ENCODE measurements around the gene GAGE13.
"Not testable (repeated sequence)": the region's sequence is repeated elsewhere in the genome, so short reads cannot be mapped to it uniquely, and the experiment has no call there.

GAGE13 gene

GRCh38 chrX:49292400-49293362, 38.7 kb upstream of the GAGE13 start:
- H3K4me3 ChIP-seq = no peak overlapping the region
- H3K9me3 ChIP-seq (replicated peaks in 1 of 11) = no peaks in the 10 kb centered on the region
- peaks cover 61 to 96% (median 88%) of the 10 kb centered on the region in 11 experiments for H3K27me3 ChIP-seq
- no peak for TF ChIP-seq Cebpa-rat (IDR thresholded peaks at IDR 0.05)
- peaks cover 0 to 11% (median 0%) of the 10 kb centered on the region in 11 experiments; a peak in 4 of 22 replicates for H4K20me1 ChIP-seq
- peak overlapping the region in 2 of 11 experiments; percentile 6 to 11; a peak in 1 of 22 replicates for H3K4me2 ChIP-seq
- H3K27ac ChIP-seq = no peak overlapping the region
- no peak overlapping the region for H3K9ac ChIP-seq
- H3K4me1 ChIP-seq = peaks cover 0 to 4% (median 0%) of the 10 kb centered on the region in 10 experiments; a peak in 1 of 20 replicates
- H3K36me3 ChIP-seq = no peaks in the 10 kb centered on the region

- peaks cover 71 to 96% (median 85%) of the 10 kb centered on the region in 11 experiments for H3K27me3 ChIP-seq
- H3K9ac ChIP-seq = not testable (repeated sequence)
These were observed 32.1 kb upstream of the GAGE13 start for GRCh38 chrX:49299293-49299692.

GRCh38 chrX:49300703-49301102, 30.7 kb upstream of the GAGE13 start:
- no peak overlapping the region for H3K27ac ChIP-seq
- H3K4me2 ChIP-seq = no peak overlapping the region

More at GRCh38 chrX:49299293-49299692, 32.1 kb upstream of the GAGE13 start:
- H3K36me3 ChIP-seq; H3K4me1 ChIP-seq; H3K4me3 ChIP-seq; H4K20me1 ChIP-seq; H3K27ac ChIP-seq; H3K4me2 ChIP-seq; H3K9me3 ChIP-seq (replicated peaks in 1 of 11): not testable (repeated sequence)

GRCh38 chrX:49303346-49303745, 28.0 kb upstream of the GAGE13 start, which contains the start of gene GAGE10:
Gene GAGE10, plus strand, starts transcription at chrX:49303646. Its CDS starts 1,214 bp downstream, at chrX:49304860.
- no peaks in the 10 kb centered on the region for H3K9me3 ChIP-seq (replicated peaks in 1 of 11)
- H3K36me3 ChIP-seq = no peaks in the 10 kb centered on the region
- H4K20me1 ChIP-seq = peaks cover 0 to 4% (median 0%) of the 10 kb centered on the region in 11 experiments; a peak in 1 of 22 replicates
- H3K4me2 ChIP-seq = no peak within 1 kb of the TSS
- no peak for TF ChIP-seq Cebpa-rat (IDR thresholded peaks at IDR 0.05)
- H3K4me1 ChIP-seq = peaks cover 0 to 8% (median 4%) of the 10 kb centered on the region in 10 experiments; a peak in 14 of 20 replicates
- peaks cover 64 to 90% (median 78%) of the 10 kb centered on the region in 11 experiments for H3K27me3 ChIP-seq
- no peak within 1 kb of the TSS for H3K4me3 ChIP-seq
- H3K27ac ChIP-seq = no peak within 1 kb of the TSS
- H3K9ac ChIP-seq = no peak within 1 kb of the TSS

More at GRCh38 chrX:49300703-49301102, 30.7 kb upstream of the GAGE13 start:
- Histone ChIP-seq H3K9ac (no peak overlapping the region), H3K4me1 (no peaks in the 10 kb centered on the region), H3K36me3 (no peaks in the 10 kb centered on the region), H4K20me1 (peaks cover 0 to 4% (median 0%) of the 10 kb centered on the region in 11 experiments; a peak in 1 of 22 replicates), H3K27me3 (peaks cover 59 to 92% (median 82%) of the 10 kb centered on the region in 11 experiments), H3K9me3 (replicated peaks in 1 of 11) (no peaks in the 10 kb centered on the region), H3K4me3 (no peak overlapping the region)
- no peak for TF ChIP-seq Cebpa-rat (IDR thresholded peaks at IDR 0.05)

GRCh38 chrX:49307775-49308174, 23.6 kb upstream of the GAGE13 start:
- not testable (repeated sequence) for H3K27ac ChIP-seq
- Histone ChIP-seq H3K27me3 (peaks cover 23 to 65% (median 55%) of the 10 kb centered on the region in 11 experiments), H3K4me1 (peaks cover 8 to 30% (median 25%) of the 10 kb centered on the region in 10 experiments)

GRCh38 chrX:49308604-49309269, 22.6 kb upstream of the GAGE13 start:
- peaks cover 8 to 30% (median 25%) of the 10 kb centered on the region in 10 experiments for H3K4me1 ChIP-seq
- H3K27ac ChIP-seq = peak overlapping the region in 10 of 11 experiments; percentile 22 to 83 (median 76); a peak in 20 of 22 replicates
- H3K36me3 ChIP-seq = no peaks in the 10 kb centered on the region
- peak overlapping the region; percentile 14 to 62 (median 45); a peak in 17 of 20 replicates for H3K4me3 ChIP-seq
- no peaks in the 10 kb centered on the region for H3K9me3 ChIP-seq (replicated peaks in 1 of 11)
- H3K9ac ChIP-seq = peak overlapping the region; percentile 30 to 76 (median 70); a peak in 21 of 22 replicates
- peaks cover 13 to 63% (median 54%) of the 10 kb centered on the region in 11 experiments; a peak in 21 of 22 replicates for H3K27me3 ChIP-seq
- TF ChIP-seq Cebpa-rat (IDR thresholded peaks at IDR 0.05) = no peak
- H4K20me1 ChIP-seq = peaks cover 0 to 4% (median 0%) of the 10 kb centered on the region in 11 experiments; a peak in 1 of 22 replicates
- peak overlapping the region; percentile 74 to 95 (median 85) for H3K4me2 ChIP-seq

More at GRCh38 chrX:49307775-49308174, 23.6 kb upstream of the GAGE13 start:
- H3K9ac ChIP-seq; H4K20me1 ChIP-seq; H3K4me3 ChIP-seq; H3K36me3 ChIP-seq; H3K9me3 ChIP-seq (replicated peaks in 1 of 11): not testable (repeated sequence)
- H3K4me2 ChIP-seq = peak overlapping the region in 4 of 11 experiments; percentile 76 to 91 (median 82); a peak in 4 of 22 replicates

- Histone ChIP-seq H3K9ac (peak overlapping the region; percentile 43 to 76 (median 70); a peak in 21 of 22 replicates), H3K36me3 (no peaks in the 10 kb centered on the region), H3K4me2 (peak overlapping the region; percentile 74 to 95 (median 85)), H3K4me3 (peak overlapping the region; percentile 14 to 62 (median 45); a peak in 17 of 20 replicates), H3K4me1 (peaks cover 8 to 30% (median 25%) of the 10 kb centered on the region in 10 experiments), H4K20me1 (no peaks in the 10 kb centered on the region), H3K9me3 (replicated peaks in 1 of 11) (no peaks in the 10 kb centered on the region), H3K27me3 (peaks cover 11 to 60% (median 48%) of the 10 kb centered on the region in 11 experiments; a peak in 19 of 22 replicates), H3K27ac (peak overlapping the region in 10 of 11 experiments; percentile 22 to 83 (median 76); a peak in 21 of 22 replicates)
- no peak for TF ChIP-seq Cebpa-rat (IDR thresholded peaks at IDR 0.05)
These were observed 21.9 kb upstream of the GAGE13 start for GRCh38 chrX:49309401-49309981.

GRCh38 chrX:49310371-49310770, 21.0 kb upstream of the GAGE13 start:
- Histone ChIP-seq H3K36me3 (no peaks in the 10 kb centered on the region), H3K4me1 (peaks cover 8 to 30% (median 25%) of the 10 kb centered on the region in 10 experiments), H3K27me3 (peaks cover 18 to 63% (median 56%) of the 10 kb centered on the region in 11 experiments; a peak in 19 of 22 replicates), H3K9ac (peak overlapping the region in 1 of 11 experiments; percentile 70; a peak in 1 of 22 replicates), H3K4me2 (peak overlapping the region; percentile 74 to 95 (median 85); a peak in 20 of 22 replicates), H3K9me3 (replicated peaks in 1 of 11) (no peaks in the 10 kb centered on the region), H3K27ac (peak overlapping the region in 6 of 11 experiments; percentile 71 to 83 (median 76); a peak in 8 of 22 replicates), H4K20me1 (no peaks in the 10 kb centered on the region), H3K4me3 (no peak overlapping the region)
- no peak for TF ChIP-seq Cebpa-rat (IDR thresholded peaks at IDR 0.05)
